Fibroblast of the aortic adventitia (primary cell): ENCODE results near the gene CHRND. TPM values are rescaled to one million over a fixed set of nuclear protein-coding genes. Genes with fewer than 3 reads are reported as not detected.

ENCODE experiments used
- DNase-seq: peaks from one replicate; pipeline ENCODE4 v3.0.0-alpha.2; 2010; ENCODE audit warnings: low read depth
- H3K4me3 ChIP-seq: 2 replicates; pipeline ENCODE4 v1.5.1; 2011; ENCODE audit warnings: low read depth, mild to moderate bottlenecking, control low read depth, low read length, moderate library complexity
- total RNA-seq: library from RNA; depleted of rRNA; stranded (reverse); fragments of >200 nt; gene quantifications from 2 replicates; pipeline ENCODE4 v1.2.3, GENCODE V29; 2012; ENCODE audit warnings: low replicate concordance
- TF ChIP-seq, protein P1 (sequence below): IDR thresholded peaks from 2 replicates; pipeline ENCODE4 v1.5.1; 2011; ENCODE audit warnings: mild to moderate bottlenecking, low read length, control low read depth, inconsistent platforms; ENCODE audit not compliant: insufficient read depth

CHRND gene
- total RNA-seq, 1 donor: not detected

DNA sequence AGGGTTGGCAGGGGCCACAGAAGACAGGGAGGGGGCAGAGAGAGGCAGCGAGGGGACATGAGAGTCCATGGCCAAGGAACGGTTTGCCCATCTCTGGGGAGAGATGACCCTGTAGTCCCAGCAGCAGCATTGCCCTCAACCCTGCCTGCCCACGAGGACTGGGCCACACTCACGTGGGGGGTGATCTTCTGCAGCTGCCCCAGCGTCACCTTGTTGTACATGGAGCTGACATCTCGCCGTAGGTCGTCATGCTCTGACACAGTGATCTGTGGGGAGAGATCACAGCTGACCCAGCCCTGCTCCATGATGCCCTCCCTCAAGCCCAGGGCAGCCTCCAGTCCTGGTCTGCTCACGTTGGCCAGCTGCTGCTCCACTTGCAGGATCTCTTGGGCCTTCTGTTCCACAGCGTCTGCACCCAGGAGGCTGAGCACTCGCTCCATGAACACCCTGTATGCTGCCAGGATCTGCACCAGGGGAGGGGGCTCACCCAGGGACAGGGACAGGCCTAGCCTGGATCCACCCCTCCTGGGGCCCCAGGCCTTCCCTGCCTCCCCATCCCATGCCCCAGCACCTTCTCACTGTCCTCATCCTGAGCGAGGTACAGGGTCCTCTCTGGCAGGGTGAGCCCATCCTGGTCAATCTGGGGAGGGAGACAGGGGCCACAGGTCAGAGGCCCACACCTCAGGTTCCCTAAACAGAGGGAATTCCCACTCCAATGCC is 41.2 kb upstream of the CHRND start:
- H3K4me3 ChIP-seq: no peak overlapping the region
- TF ChIP-seq, protein P1, sequence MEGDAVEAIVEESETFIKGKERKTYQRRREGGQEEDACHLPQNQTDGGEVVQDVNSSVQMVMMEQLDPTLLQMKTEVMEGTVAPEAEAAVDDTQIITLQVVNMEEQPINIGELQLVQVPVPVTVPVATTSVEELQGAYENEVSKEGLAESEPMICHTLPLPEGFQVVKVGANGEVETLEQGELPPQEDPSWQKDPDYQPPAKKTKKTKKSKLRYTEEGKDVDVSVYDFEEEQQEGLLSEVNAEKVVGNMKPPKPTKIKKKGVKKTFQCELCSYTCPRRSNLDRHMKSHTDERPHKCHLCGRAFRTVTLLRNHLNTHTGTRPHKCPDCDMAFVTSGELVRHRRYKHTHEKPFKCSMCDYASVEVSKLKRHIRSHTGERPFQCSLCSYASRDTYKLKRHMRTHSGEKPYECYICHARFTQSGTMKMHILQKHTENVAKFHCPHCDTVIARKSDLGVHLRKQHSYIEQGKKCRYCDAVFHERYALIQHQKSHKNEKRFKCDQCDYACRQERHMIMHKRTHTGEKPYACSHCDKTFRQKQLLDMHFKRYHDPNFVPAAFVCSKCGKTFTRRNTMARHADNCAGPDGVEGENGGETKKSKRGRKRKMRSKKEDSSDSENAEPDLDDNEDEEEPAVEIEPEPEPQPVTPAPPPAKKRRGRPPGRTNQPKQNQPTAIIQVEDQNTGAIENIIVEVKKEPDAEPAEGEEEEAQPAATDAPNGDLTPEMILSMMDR: no peak
- DNase-seq: no peak

DNA sequence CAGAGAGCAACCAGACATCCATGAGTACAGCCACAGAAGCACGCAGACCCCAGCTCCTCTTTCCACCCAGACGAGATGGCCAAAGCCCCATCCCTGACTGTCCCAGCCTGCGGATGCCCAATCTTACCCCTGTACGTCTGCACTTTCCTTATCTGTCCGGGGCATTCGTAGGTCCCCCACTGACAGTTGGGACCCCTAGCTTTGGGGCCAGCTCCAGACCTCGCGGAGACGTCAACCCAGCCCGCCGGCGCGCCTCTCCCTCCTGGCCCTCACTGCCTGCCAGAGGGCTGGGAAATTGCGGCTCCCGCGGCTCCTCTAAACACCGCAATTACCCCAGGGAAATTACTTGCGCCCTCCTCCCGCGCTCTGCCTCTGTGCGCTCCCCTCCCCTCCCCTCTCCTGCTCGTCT is 40.6 kb upstream of the CHRND start:
- no peak for DNase-seq
- no peak overlapping the region for H3K4me3 ChIP-seq
- TF ChIP-seq, protein P1: no peak

DNA sequence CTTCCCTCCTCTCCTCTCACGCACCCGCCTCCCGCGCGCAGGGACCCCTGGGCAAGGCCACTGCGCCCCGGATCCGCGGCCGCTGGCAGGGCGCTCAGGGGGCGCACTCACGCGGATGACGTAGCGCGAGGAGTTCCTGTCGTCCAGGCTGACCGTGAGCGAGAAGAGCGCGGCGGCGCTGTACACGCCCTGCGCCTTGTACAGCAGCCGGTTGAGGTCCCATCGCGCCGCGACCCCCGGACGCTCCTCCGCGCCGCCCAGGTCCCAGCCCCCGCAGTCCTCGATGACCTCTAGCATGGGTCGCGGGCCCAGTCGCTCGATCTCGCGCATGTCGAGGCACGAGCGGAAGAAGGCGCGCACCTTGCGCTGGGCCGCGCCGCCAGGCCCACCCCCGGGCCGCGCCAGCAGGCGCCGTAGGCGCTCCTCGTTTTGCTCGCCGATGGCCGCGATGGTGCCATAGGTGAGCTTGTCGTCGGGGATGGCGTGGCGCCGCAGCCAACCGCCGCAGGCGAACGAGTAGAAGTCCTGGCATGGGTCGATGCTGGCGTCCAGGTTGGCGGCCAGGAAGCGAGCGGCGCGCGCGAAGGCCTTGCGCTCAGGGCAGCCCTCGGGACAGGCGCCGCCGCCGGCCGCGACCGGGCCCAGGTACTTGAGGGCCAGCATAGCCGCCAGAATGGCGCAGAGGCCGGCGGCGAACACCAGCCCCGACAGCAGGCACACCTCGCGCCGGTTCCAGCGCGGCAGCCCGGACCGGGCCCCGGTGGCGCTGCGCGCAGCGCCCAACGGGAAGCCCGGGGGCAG is 40.0 kb upstream of the CHRND start:
- no peak for DNase-seq
- TF ChIP-seq, protein P1: no peak
- no peak overlapping the region for H3K4me3 ChIP-seq

DNA sequence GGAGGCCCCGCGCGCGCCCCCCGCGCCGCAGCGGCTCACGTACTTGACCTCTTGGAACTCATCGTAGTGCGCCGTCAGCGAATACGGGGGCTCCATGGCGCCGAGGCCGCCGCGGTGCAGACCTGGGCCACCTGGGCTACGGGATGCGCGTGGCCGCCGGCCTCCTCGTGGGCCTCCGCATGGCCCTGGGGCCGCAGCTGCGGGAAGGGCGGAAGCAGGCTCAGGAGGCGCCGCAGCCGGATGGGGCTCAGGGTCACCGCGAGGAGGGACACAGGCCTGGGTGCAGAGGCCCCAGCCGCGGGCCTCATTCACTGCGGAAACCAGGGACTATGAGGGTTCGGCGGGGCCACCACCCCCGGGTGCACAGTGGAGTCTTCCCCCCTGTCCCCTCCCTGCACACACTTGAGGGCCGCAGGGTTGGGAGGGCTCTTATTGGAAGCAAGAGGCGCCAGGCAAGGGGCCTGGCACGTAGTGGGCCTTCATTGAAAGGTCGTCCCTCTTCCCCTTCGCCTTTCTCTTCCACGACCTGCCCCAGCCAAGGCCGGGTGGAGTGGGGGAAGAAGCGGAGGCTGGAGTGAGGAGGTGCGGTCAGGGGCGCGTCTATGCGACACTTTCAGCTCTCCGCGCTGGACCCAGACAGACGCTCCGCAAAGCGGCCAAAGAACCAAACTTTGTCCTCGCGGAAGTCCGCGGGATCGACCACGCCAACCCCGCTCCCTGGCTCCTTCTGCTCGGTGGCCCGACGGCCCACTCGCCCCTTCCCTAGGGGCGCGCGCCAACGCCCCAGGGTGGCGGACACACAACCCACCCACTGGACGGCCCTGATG is 39.2 kb upstream of the CHRND start:
- no peak for DNase-seq
- H3K4me3 ChIP-seq: no peak overlapping the region
- TF ChIP-seq, protein P1: no peak

DNA sequence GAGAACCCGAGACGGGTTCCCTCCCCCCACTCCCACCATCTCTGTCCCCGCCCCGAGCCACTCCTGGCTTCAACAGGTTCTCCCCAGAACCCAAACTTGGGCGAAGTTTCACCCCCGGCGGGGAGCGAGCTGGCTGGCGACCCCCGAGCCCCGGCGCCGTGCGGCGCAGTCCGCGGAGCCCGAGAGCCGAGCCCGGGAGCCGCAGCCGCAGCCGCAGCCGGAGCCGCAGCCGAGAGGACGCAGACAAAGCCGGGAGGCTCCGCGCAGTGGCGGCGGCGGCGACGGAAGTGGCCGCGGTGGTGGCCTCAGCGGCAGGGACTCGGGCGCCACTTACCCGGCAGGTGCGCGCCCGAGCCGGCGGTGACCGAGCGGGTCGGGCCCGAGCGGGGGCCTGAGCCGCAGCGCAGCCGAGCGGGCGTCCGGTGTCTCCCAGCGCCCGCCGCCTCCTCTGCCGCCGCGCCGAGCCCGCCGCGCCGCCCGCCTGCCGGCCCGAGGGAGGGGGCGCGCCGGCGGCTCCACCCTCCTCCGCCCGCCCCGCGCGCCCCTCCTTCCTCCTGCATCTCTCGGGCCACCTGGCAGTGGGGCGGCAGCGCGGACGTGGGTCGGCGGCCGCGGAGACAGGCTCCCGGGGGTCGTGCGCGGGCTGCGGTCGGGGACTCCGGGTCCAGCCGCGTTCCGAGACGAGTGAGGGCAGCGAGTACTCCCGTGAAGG is 38.4 kb upstream of the CHRND start, which contains the start of gene ECEL1:
ECEL1 (minus strand) TSS at position 450 of the 712 bp plus-strand sequence. CDS start 1,181 bp downstream, outside the sequence.
- no peak for DNase-seq
- TF ChIP-seq, protein P1: no peak
- no peak within 1 kb of the TSS for H3K4me3 ChIP-seq
